ENCODE results near the gene CRB2.

GRCh38 chr9:123418052-123418430, 62.0 kb downstream of the CRB2 start:
- TF ChIP-seq TBP (CRISPR knock-in tag; IDR thresholded peaks at IDR 0.05) (no peak), ELK4 (CRISPR knock-in tag; IDR thresholded peaks at IDR 0.05; ENCODE audit: borderline replicate concordance) (no peak), RBAK (CRISPR knock-in tag; IDR thresholded peaks at IDR 0.05) (no peak), NFRKB (IDR thresholded peaks at IDR 0.05) (no peak), EZH2 (conservative IDR thresholded peaks at IDR 0.05; ENCODE audit: low read depth, low read length) (no peak), MIXL1 (CRISPR knock-in tag; IDR thresholded peaks at IDR 0.05) (no peak), CTCF (CRISPR knock-in tag; IDR thresholded peaks at IDR 0.05) (no peak), SNAPC2 (CRISPR knock-in tag; IDR thresholded peaks at IDR 0.05) (no peak), JUND (CRISPR knock-in tag; IDR thresholded peaks at IDR 0.05) (no peak), POLR2A (IDR thresholded peaks at IDR 0.05; ENCODE audit: insufficient read depth in 1 of 2, low read depth in 2 of 2, low read length in 2 of 2) (no peak), PHB2 (IDR thresholded peaks at IDR 0.05; ENCODE audit: partially characterized antibody) (no peak), RAD21 (CRISPR knock-in tag; IDR thresholded peaks at IDR 0.05) (no peak), CREB1 (IDR thresholded peaks at IDR 0.05) (no peak), CREB1 (CRISPR knock-in tag; IDR thresholded peaks at IDR 0.05) (no peak)
